HepG2 (cell line): ENCODE data around the gene IBA57. TPM values are rescaled to one million over a fixed set of nuclear protein-coding genes. Genes with fewer than 3 reads are reported as not detected.

Experiments
- ATAC-seq: fragments of 200-7000 bp; cut with Tn5 transposase; 3 replicates; pipeline ENCODE4 v1.9.1; 2020; ENCODE audit warnings: mild to moderate bottlenecking, moderate library complexity
- BruUV-seq: library from RNA; stranded (reverse); fragments of 400-500 nt; replicated peaks from 2 replicates; lab custom pipeline; 2021; lab: Mats Ljungman, UMichigan
- CTCF ChIA-PET: fragments of 300-600 bp; formaldehyde crosslinking; extraction: SDS; loops from one replicate; lab custom pipeline; 2021; ENCODE audit warnings: low total read pairs, inconsistent platforms, low intra/inter-chr PET ratio; lab: Yijun Ruan, JAX
- POLR2A ChIA-PET: fragments of 350-600 bp; sonication (Branson Sonifier 250); formaldehyde crosslinking; loops from one replicate; lab custom pipeline; 2020; ENCODE audit warnings: antibody characterized with exemption, inconsistent platforms; lab: Yijun Ruan, JAX
- DNase-seq: peaks from one replicate; pipeline ENCODE4 v3.0.0-alpha.2; 2015; ENCODE audit warnings: low spot score
- FAIRE-seq: peaks from 3 replicates; lab custom pipeline; 2011; peaks lifted over from hg19 to GRCh38; lab: Jason Lieb, UNC
- H2AFZ ChIP-seq: one replicate; pipeline ENCODE4 v1.6.1; 2011; ENCODE audit warnings: low read length, inconsistent platforms
- H3K27ac ChIP-seq: fragments of 300-600 bp; 3 replicates; pipeline ENCODE4 v1.8.0; 2011; ENCODE audit warnings: mixed run types, mild to moderate bottlenecking, mixed read lengths, low read length, inconsistent platforms; ENCODE audit not compliant: insufficient read depth; ENCODE audit errors: extremely low read length
- H3K27me3 ChIP-seq, 2 experiments: fragments of 200-600 bp in 1 of 2; 2 replicates in 1 of 2; 3 replicates in 1 of 2; pipeline versions ENCODE4 v1.6.0 to v1.8.0; 2011; ENCODE audit warnings: low read length in 2 of 2, mild to moderate bottlenecking in 2 of 2, moderate library complexity in 2 of 2, inconsistent platforms in 1 of 2; ENCODE audit not compliant: insufficient read depth in 2 of 2, control insufficient read depth in 1 of 2
- H3K36me3 ChIP-seq, 2 experiments: fragments of 200-600 bp in 1 of 2; replicated peaks in 1 of 2; 2 replicates in 1 of 2; 3 replicates in 1 of 2; pipeline versions ENCODE4 v1.5.1 to v1.8.0; 2011; ENCODE audit warnings: low read length in 2 of 2, inconsistent platforms in 1 of 2; ENCODE audit not compliant: insufficient read depth in 2 of 2, control insufficient read depth in 1 of 2
- H3K4me1 ChIP-seq: 2 replicates; pipeline ENCODE4 v1.5.1; 2012; ENCODE audit warnings: low read length, inconsistent platforms; ENCODE audit not compliant: insufficient read depth
- H3K4me2 ChIP-seq: 2 replicates; pipeline ENCODE4 v1.6.0; 2011; ENCODE audit warnings: low read depth, low read length, inconsistent platforms
- H3K4me3 ChIP-seq, 3 experiments: fragments of 200-600 bp in 1 of 3; sonication (generic), shearing (Covaris generic) in 1 of 3; replicated peaks in 1 of 3; 2 replicates each; pipeline ENCODE4 v1.5.1; 2011 to 2016; ENCODE audit warnings: low read length in 3 of 3, inconsistent platforms in 2 of 3, low read depth in 2 of 3, mild to moderate bottlenecking in 2 of 3, control low read depth in 1 of 3, mixed read lengths in 1 of 3; ENCODE audit not compliant: insufficient read depth in 1 of 3
- H3K79me2 ChIP-seq: one replicate; pipeline ENCODE4 v1.6.1; 2011; ENCODE audit warnings: low read length, inconsistent platforms; ENCODE audit not compliant: insufficient read depth
- H3K9ac ChIP-seq: 2 replicates; pipeline ENCODE4 v1.6.0; 2011; ENCODE audit warnings: mild to moderate bottlenecking, low read depth, low read length, inconsistent platforms; ENCODE audit not compliant: insufficient read depth
- H3K9me3 ChIP-seq: 2 replicates; pipeline ENCODE4 v1.5.1; 2012; ENCODE audit warnings: mild to moderate bottlenecking, low read length
- H4K20me1 ChIP-seq: 2 replicates; pipeline ENCODE4 v1.6.0; 2011; ENCODE audit warnings: inconsistent platforms, mild to moderate bottlenecking, low read length, moderate library complexity; ENCODE audit not compliant: insufficient read depth
- BORCS8-MEF2B ChIP-seq: sonication (generic); formaldehyde crosslinking; IDR thresholded peaks from 2 replicates; pipeline ENCODE4 v1.8.0; 2022; ENCODE audit warnings: mild to moderate bottlenecking, missing genetic modification reagents
- CENPBD1 ChIP-seq: sonication (generic); formaldehyde crosslinking; IDR thresholded peaks from 2 replicates; pipeline ENCODE4 v1.8.0; 2022; ENCODE audit warnings: missing genetic modification reagents, low read depth, mild to moderate bottlenecking, borderline replicate concordance
- FOXO1 ChIP-seq: sonication (generic); formaldehyde crosslinking; IDR thresholded peaks from 2 replicates; pipeline ENCODE4 v1.4.0; 2020; ENCODE audit warnings: missing genetic modification reagents
- JARID2 ChIP-seq: sonication (generic); formaldehyde crosslinking; IDR thresholded peaks from 2 replicates; pipeline ENCODE4 v1.8.1; 2023; ENCODE audit warnings: missing genetic modification reagents, inconsistent platforms; ENCODE audit not compliant: insufficient replicate concordance
- ONECUT2 ChIP-seq: sonication (generic); formaldehyde crosslinking; IDR thresholded peaks from 2 replicates; pipeline ENCODE4 v1.4.0; 2020; ENCODE audit warnings: missing genetic modification reagents
- RAD51 ChIP-seq: fragments of 450-650 bp; IDR thresholded peaks from 2 replicates; pipeline ENCODE4 v1.6.1; 2016; ENCODE audit warnings: borderline replicate concordance
- SETDB1 ChIP-seq: sonication (generic); formaldehyde crosslinking; IDR thresholded peaks from 2 replicates; pipeline ENCODE4 v1.5.1; 2020; ENCODE audit warnings: missing genetic modification reagents, mild to moderate bottlenecking, borderline replicate concordance
- ZNF326 ChIP-seq: sonication (generic); formaldehyde crosslinking; IDR thresholded peaks from 2 replicates; pipeline ENCODE4 v1.4.0; 2020; ENCODE audit warnings: missing genetic modification reagents, borderline replicate concordance
- ZNF33A ChIP-seq: sonication (generic); formaldehyde crosslinking; IDR thresholded peaks from 2 replicates; pipeline ENCODE4 v1.5.1; 2020; ENCODE audit warnings: missing genetic modification reagents, mild to moderate bottlenecking, moderate library complexity, borderline replicate concordance
- ZNF713 ChIP-seq: sonication (generic); formaldehyde crosslinking; IDR thresholded peaks from 2 replicates; pipeline ENCODE4 v1.4.0; 2020; ENCODE audit warnings: mild to moderate bottlenecking, missing genetic modification reagents
- ZNF780A ChIP-seq: sonication (generic); formaldehyde crosslinking; IDR thresholded peaks from 2 replicates; pipeline ENCODE4 v1.8.0; 2022; ENCODE audit warnings: mild to moderate bottlenecking, missing genetic modification reagents, moderate library complexity
- WGBS: methylation state at CpG from one replicate; pipeline ENCODE4 v1.1.6; 2017; ENCODE audit warnings: low lambda C conversion rate; 5-methylcytosine and 5-hydroxymethylcytosine counted together
- in situ Hi-C: cut with HindIII; loops from 2 replicates; pipeline ENCODE4 v1.10.0; 2017; ENCODE audit warnings: low pct_unique_long_range_greater_than_20kb; ENCODE audit not compliant: extremely low pct_ligation_motif_present
- intact Hi-C: fragments of 100-400 bp; cut with micrococcal nuclease; formaldehyde crosslinking; loops from one replicate; pipeline ENCODE4 v1.10.0; 2022; ENCODE audit not compliant: unreplicated experiment
- polyA plus RNA-seq, 8 experiments: library from polyadenylated mRNA; depleted of rRNA in 3 of 8; stranded (reverse) in 7 of 8; unstranded in 1 of 8; fragments of >200 nt; fragmentation: Illumina TruSeq in 4 of 8; extraction: Trizol in 4 of 8; gene quantifications; 2 replicates each; pipeline versions ENCODE4 v1.2.1 to v1.2.3, GENCODE V29; 2011 to 2016; ENCODE audit warnings: low read depth in 4 of 8, missing spikeins in 1 of 8, mixed read lengths in 1 of 8; ENCODE audit not compliant: insufficient read depth in 1 of 8
- total RNA-seq, 5 experiments: library from RNA; depleted of rRNA; stranded (reverse); fragments of >200 nt; fragmentation: Illumina TruSeq; extraction: Trizol; gene quantifications; 2 replicates each; pipeline ENCODE4 v1.2.3, GENCODE V29; 2016; ENCODE audit warnings: low read depth in 1 of 5
- TF ChIP-seq, protein P1 (sequence below): sonication (generic); formaldehyde crosslinking; IDR thresholded peaks from 2 replicates; pipeline ENCODE4 v1.9.0; 2021; ENCODE audit warnings: mild to moderate bottlenecking, missing genetic modification reagents

The IBA57 gene
- total and polyA plus RNA-seq, 2 of the 13 experiments (the other 11 are each of a cell fraction or from before 2014, with no cell fraction given) = 2.3 to 10.2 TPM

GRCh38 chr1:228212415-228212965, 46.9 kb downstream of the IBA57 start:
- in situ Hi-C loops = no loop called here
- no peak for DNase-seq

More at GRCh38 chr1:228212415-228212965, 46.9 kb downstream of the IBA57 start:
- ChIA-PET POLR2A (no interaction called here), CTCF (no interaction called here)
- no TSS peak for BruUV-seq
- Histone ChIP-seq H3K4me1 (no peaks in the 10 kb centered on the region), H3K4me2 (no peak overlapping the region), H3K4me3 (no peak overlapping the region), H3K9me3 (no peaks in the 10 kb centered on the region), H3K36me3 (no peaks in the 10 kb centered on the region), H3K27ac (no peak overlapping the region), H3K9ac (no peak overlapping the region), H2AFZ (no peak overlapping the region), H3K79me2 (no peaks in the 10 kb centered on the region), H3K27me3 (peaks cover 4 to 31% of the 10 kb centered on the region in 2 experiments), H4K20me1 (no peaks in the 10 kb centered on the region)
- no peak for FAIRE-seq
- no peak for ATAC-seq
- TF ChIP-seq ONECUT2 (no peak), RAD51 (no peak), ZNF33A (CRISPR knock-in tag) (no peak), ZNF780A (CRISPR knock-in tag) (no peak), SETDB1 (no peak), JARID2 (CRISPR knock-in tag) (no peak), BORCS8-MEF2B (CRISPR knock-in tag) (no peak), FOXO1 (CRISPR knock-in tag) (no peak), ZNF326 (no peak), CENPBD1 (no peak), ZNF713 (CRISPR knock-in tag) (no peak)
- TF ChIP-seq, protein P1, sequence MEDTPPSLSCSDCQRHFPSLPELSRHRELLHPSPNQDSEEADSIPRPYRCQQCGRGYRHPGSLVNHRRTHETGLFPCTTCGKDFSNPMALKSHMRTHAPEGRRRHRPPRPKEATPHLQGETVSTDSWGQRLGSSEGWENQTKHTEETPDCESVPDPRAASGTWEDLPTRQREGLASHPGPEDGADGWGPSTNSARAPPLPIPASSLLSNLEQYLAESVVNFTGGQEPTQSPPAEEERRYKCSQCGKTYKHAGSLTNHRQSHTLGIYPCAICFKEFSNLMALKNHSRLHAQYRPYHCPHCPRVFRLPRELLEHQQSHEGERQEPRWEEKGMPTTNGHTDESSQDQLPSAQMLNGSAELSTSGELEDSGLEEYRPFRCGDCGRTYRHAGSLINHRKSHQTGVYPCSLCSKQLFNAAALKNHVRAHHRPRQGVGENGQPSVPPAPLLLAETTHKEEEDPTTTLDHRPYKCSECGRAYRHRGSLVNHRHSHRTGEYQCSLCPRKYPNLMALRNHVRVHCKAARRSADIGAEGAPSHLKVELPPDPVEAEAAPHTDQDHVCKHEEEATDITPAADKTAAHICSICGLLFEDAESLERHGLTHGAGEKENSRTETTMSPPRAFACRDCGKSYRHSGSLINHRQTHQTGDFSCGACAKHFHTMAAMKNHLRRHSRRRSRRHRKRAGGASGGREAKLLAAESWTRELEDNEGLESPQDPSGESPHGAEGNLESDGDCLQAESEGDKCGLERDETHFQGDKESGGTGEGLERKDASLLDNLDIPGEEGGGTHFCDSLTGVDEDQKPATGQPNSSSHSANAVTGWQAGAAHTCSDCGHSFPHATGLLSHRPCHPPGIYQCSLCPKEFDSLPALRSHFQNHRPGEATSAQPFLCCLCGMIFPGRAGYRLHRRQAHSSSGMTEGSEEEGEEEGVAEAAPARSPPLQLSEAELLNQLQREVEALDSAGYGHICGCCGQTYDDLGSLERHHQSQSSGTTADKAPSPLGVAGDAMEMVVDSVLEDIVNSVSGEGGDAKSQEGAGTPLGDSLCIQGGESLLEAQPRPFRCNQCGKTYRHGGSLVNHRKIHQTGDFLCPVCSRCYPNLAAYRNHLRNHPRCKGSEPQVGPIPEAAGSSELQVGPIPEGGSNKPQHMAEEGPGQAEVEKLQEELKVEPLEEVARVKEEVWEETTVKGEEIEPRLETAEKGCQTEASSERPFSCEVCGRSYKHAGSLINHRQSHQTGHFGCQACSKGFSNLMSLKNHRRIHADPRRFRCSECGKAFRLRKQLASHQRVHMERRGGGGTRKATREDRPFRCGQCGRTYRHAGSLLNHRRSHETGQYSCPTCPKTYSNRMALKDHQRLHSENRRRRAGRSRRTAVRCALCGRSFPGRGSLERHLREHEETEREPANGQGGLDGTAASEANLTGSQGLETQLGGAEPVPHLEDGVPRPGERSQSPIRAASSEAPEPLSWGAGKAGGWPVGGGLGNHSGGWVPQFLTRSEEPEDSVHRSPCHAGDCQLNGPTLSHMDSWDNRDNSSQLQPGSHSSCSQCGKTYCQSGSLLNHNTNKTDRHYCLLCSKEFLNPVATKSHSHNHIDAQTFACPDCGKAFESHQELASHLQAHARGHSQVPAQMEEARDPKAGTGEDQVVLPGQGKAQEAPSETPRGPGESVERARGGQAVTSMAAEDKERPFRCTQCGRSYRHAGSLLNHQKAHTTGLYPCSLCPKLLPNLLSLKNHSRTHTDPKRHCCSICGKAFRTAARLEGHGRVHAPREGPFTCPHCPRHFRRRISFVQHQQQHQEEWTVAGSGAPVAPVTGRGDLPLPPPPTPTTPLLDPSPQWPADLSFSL (CRISPR knock-in tag) = no peak
- intact Hi-C loops = no loop called here
- 93% methylated on average over 34 of the region's 66 CpGs for WGBS
